NOMO-1 (cell line): Measurements from ENCODE around the gene NLRP9.

Source experiments
- DNase-seq, 2 experiments: peaks; one replicate each; lab custom pipeline; 2025; ENCODE audit not compliant: unreplicated experiment in 2 of 2; lab: John Stamatoyannopoulos, UW

NLRP9 gene

GRCh38 chr19:55689411-55690108, 48.6 kb downstream of the NLRP9 start:
- DNase-seq: no peak

DNA sequence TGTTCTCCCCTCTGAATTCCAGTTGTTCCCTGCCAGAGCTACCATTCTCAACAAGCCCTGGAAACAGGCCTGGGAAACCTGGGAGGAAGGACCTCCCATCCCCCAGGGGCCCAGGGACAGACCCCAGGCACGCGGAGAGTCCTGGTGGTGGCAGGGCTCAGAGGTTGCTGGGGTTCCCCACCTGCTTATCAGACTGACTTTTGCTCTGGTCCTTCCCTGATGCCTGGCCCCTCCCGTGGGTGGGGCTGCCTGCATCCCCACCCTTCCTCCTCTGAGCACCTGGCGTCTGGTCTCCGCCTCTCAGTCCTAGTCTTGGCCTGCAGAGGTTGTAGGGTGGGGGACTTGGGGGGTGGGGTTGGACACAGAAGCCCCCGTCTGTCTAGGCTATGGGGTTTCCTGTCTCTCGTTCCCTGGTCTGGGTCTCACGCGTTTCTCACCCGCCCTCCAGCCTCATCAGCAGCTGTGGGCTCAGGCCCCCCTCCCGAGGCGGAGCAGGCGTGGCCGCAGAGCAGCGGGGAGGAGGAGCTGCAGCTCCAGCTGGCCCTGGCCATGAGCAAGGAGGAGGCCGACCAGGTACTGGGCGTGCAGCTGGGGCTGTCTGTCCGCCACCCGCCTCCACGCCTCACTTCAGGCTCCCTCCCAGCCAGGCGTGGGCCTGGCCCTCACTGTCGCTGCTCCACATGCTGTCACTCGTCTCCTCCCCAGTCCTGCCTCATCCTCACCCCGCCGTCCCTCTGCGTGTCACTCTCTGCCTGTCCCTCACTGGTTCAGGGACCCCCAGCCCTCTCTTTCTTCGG, 49.6 kb downstream of the NLRP9 start:
- no peak for DNase-seq

DNA sequence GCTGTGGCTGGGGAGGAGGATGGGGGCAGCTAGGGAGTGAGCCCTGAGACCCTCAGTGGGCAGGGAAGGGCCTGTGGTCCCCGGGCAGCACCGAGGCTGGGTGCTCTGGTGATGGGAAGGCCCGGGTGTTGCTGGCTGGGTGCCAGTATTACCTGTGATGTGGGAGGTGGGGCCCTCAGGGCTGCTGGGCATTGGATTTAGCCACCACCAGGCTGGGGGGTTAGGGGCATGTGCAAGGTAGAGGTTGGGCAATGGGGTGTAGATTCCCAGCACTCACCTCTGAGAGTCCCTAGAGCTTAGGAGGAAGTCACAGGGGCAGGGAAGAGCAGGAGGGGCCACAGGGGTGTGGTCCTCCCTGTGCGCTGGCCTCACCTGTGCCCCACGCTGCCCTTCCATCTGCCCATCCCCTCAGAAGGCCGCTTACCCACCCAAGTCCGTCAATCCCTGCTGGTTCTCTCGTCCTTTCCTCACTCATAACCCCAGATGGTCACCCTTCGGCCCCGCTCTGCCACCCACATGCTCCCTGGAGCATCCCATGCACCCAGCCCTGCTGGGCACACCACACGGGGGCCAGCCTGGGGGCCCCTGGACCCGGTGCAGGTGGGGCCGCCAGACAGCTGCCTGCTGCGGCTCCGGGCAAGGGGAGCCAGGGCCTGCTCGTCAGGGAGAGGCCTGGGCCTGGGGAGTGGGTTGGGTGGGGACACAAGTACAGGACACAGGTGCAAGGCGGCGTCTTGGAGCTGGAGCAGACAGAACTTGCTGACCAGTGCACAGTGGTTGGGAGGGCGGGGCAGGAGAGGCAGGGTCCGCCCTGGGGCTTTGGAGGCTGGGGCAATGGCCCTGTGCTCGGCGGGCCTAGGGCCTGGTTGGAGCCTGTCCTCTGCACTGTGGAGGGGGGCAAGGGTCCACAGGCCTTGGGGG, 50.7 kb downstream of the NLRP9 start:
- DNase-seq: no peak

DNA sequence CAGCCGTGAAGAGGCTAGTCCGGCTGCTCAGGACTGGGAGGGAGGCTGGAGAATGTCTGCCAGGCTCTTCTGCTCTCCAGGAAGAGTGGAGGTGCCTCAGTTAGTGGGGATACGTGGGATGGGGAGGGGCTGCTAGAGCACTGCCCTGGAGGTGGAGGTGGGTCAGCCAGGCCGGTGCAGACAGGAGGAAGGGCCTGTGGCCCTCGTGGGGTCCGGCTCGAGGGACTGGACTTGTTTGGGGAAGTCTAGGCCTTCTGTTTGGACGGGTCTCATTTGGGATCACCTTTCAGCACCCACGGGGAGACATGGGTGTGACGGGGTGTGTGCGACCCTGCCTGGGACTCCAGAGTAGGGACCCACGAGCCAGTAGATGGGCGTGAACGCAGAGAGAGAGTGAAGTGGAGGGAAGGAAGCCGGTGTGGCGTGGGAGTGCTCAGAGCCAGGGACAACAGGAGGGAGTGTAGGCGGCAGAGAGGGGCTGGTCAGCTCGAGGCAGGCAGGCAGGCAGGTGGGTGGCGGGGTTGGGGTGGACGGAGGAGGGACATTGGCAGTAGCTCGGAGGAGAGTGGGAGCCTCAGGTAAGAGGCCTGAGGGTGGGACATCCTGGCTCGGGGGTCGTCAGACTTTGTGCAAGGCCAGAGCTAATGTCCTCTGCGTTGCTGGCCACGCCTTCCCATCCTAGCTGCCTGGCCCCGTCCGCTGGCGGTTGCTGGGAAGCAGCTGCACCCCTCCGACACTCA, 51.7 kb downstream of the NLRP9 start:
- no peak for DNase-seq

DNA sequence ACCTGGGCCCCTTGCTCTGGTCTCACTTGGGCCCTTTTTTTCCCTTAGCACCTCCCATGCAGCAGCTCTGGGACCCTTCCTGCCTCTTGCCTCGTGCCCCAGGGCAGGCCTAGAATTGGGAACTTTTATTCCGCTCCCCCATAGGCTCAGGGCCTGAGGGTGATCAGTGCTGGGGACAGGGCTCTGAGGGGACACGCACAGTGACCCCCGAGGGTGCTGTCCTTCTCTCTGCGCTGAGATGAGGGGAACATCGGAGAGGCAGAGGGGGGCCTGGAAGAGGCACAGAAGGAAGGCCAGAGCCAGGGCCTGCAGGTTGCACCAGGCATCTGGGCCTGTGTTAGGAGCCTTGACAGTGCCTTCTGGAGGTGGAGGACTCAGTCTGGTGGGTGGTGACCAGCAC, 52.4 kb downstream of the NLRP9 start:
- no peak for DNase-seq

DNA sequence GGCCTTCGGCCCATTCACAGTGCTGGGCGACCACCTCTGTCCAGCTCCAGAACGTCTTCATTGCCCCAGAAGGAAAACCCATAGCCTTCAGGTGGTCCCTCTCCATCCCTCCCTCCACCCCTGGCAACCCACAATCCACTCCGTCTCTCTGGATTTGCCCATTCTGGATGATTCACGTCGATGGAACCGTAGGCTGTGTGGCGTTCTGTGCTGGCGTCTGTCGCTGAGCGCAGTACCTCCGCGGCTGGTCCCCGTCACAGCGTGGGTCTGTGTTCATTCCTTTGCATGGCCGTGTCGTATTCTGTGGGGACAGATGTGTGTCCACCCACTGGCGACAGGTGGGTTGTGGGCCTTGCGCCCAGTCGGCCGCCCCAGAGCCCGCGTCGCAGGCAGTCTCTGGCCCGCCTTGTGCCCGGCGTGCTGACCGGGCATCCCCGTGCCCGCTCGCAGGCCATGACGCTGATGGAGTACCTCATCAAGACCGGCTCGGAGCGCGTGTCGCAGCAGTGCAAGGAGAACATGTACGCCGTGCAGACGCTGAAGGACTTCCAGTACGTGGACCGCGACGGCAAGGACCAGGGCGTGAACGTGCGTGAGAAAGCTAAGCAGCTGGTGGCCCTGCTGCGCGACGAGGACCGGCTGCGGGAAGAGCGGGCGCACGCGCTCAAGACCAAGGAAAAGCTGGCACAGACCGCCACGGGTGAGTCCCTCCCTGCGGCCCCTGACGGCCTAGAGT, 53.1 kb downstream of the NLRP9 start:
- no peak for DNase-seq

DNA sequence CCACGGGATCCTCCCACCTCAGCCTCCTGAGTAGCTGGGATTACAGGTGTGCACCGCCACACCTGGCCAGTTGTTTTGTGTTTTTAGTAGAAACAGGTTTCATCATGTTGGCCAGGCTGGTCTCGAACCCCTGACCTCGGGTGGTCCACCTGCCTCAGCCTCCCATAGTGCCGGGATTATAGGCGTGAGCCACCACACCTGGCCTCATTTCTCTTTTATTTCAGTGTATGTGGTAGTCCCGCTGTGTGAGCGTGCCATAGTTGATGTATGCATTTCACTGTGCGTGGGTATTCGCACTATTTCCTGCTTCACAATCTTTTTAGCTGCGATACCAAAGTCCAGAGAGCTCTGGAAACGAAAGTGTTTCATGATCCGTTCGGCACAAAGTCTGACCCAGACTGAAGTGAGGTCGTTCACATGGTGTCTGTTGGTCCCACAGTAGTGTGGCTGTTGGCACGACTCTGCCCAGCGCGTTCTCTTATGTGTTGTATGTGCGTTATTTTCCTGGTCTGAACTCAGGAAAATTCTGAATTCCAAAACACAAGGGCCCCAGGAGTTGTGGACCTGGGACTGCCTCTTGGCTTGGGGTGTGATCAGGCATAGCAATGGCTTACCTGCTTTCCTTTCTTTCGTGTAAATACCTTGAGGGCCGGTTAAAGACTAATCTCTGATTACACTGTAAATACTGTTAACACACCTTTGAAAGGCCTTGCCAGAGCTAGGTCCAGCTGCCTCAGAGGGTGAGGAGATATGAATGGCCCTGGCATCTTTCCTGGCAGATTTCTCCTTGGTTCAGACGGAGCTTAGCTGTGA, 54.5 kb downstream of the NLRP9 start:
- no peak for DNase-seq

DNA sequence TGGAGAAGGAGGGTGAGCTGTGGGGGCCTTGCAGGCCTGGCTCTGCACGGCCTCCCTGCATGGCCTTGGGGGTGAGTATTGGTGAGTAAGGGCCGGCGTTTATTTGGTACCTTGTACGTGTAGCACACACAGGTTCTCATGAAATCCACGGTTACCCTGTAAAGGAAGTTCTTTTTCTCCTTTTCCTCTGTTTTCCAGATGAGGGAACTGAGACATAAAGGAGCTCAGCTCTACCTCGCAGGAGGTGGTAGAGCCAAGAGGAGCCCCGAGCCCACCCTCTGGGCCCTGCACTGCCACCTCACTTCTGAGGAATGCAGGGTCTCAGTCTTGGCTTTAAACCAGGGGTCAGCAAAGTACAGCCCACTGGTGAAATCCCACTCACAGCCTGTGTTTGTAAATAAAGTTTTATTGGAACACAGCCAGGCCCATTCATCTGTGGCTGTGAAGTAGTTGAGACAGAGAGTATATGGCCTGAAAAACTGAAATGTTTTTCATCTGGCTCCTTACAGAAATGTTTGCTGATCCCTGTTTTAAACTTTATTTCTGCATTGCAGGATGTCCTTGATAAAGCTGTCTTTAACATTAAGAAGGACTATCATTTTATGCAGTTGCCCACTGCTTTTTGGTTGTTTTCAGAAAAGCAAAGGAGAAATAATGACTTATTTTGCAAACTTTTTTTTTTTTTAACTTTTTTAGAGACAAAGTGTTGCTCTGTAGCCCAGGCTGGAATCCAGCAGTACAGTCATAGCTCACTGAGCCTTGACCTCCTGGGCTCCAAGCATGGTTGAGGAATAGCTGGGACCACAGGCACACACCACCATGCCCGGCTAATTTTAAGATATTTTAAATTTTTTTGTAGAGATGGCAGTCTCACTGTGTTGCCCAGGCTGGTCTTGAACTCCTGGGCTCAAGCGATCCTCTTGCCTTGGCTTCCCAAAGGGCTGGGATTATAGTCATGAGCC, 56.8 kb downstream of the NLRP9 start:
- DNase-seq: no peak

DNA sequence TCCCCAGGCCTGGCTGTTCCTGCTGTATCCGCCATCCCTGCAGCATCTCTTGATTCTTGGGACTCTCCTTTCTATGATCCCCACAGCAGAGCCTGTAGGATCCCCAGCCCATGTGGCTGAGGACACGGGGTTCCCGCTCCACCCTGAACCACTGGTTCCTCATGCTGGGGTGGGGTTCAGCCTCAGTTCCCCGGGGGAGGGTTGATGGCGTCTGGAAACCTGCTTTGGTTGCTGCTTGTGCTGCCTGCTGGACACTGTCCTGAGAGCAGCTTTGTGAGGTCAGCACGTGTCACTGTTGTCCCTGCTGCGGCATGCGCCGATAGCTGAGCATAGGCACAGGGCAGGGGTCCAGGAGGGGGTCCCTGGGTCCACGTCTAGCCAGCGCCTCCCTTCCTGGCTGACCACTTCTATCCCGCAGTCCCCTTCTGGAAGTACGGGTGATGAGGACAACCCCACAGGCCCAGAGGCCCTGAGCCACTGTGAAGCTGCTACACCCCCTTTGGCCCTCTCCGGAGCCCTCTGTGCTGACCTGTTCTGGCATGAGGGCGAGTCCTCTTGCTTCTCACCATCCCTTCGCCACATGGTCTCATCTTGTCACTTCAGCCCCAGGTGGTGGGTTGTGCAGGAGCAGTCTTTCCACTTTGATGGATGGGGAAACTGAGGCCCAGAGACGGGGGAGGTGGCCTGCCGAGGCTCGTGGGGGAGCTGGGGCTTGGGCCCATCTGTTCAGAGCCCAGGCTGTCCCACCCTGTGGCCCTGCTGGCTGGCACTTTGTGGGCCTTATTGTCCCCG, 57.7 kb downstream of the NLRP9 start:
- DNase-seq: no peak

- no peak for DNase-seq
Observed at GRCh38 chr19:55679343-55680257, 58.6 kb downstream of the NLRP9 start.

GRCh38 chr19:55678121-55678671, 60.0 kb downstream of the NLRP9 start:
- DNase-seq: peak; percentile 93 to 94

DNA sequence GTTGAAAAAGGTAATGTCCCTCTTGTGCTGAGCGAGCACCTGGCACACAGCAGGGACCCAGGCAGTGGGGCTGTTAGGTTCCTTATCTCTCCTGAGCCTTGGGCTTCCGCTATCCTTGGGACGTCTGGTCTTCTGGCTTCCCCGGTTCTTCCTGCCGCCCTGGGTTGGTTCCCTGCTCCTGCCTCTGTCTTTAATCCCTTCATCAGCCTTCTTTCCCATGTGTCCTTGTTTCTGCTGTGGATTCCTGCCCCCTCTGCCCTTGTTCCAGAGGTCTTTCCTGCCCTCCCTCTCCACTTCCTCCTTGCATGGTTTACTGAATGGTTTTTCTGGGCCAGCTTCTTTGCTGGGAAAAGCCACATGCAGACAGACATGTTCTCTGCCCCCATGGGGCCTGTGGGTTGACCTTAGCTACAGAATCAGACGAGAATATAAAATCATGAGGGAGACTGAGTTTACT, 60.6 kb downstream of the NLRP9 start:
- no peak for DNase-seq

DNA sequence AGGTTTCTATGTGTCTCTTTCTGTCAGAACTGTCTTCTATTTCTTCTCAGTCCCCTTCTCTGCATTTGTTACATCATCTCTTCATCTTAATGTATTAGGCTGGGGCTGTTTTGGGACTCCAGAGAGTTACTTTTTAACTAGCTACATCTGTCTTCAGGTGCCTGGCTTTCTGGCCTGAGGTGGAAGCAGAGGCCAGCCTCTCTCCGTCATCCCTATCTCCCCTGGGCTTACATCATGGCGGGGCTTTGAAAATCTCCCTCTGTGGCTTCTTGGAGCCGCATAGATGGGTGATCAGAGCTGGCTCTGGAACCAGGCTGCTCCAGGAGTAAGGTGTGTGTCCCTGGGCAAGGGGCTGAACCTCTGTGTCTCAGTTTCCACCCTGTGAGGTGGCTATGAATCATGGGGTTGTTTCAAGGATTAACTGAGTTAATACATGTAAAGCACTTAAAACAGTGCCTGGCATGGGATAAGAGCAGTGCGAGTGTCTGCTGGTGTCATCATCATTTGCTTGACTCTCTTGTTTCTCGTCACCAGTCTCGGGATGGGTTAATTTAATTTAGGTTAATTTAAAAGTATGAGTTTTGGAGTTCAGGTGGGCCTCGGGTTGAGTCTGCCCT, 61.2 kb downstream of the NLRP9 start:
- DNase-seq: no peak

- no peak for DNase-seq
Observed at GRCh38 chr19:55676383-55676782, 61.8 kb downstream of the NLRP9 start.

GRCh38 chr19:55675661-55676354, 62.4 kb downstream of the NLRP9 start:
- DNase-seq: no peak
